Sigmoid colon (tissue), 4 donors: Measurements from ENCODE around the gene PRKAA1.
"Not testable (repeated sequence)": the region's sequence is repeated elsewhere in the genome, so short reads cannot be mapped to it uniquely, and the experiment has no call there.

Source experiments
- EP300 ChIP-seq, 4 donors: sonication (generic); formaldehyde crosslinking; IDR thresholded peaks; one replicate each; pipeline ENCODE4 v1.6.1; 2017; ENCODE audit warnings: antibody characterized with exemption in 4 of 4
- POLR2A ChIP-seq, 2 donors: fragments of 450-650 bp; IDR thresholded peaks; one replicate each; pipeline ENCODE4 v1.6.1; 2016; ENCODE audit warnings: antibody characterized with exemption in 2 of 2, mild to moderate bottlenecking in 2 of 2, moderate library complexity in 2 of 2
- POLR2AphosphoS5 ChIP-seq, 4 donors: sonication (generic); formaldehyde crosslinking; IDR thresholded peaks; one replicate each; pipeline ENCODE4 v1.6.1; 2017; ENCODE audit warnings: antibody characterized with exemption in 4 of 4
- TF ChIP-seq, protein P1 (sequence below), 4 experiments: fragments of 450-650 bp in 3 of 4; fragments of 200-600 bp in 1 of 4; IDR thresholded peaks; one replicate each; pipeline ENCODE4 v1.5.1; 2016 to 2019; ENCODE audit warnings: antibody characterized with exemption in 4 of 4, mild to moderate bottlenecking in 3 of 4, moderate library complexity in 2 of 4

DNA sequence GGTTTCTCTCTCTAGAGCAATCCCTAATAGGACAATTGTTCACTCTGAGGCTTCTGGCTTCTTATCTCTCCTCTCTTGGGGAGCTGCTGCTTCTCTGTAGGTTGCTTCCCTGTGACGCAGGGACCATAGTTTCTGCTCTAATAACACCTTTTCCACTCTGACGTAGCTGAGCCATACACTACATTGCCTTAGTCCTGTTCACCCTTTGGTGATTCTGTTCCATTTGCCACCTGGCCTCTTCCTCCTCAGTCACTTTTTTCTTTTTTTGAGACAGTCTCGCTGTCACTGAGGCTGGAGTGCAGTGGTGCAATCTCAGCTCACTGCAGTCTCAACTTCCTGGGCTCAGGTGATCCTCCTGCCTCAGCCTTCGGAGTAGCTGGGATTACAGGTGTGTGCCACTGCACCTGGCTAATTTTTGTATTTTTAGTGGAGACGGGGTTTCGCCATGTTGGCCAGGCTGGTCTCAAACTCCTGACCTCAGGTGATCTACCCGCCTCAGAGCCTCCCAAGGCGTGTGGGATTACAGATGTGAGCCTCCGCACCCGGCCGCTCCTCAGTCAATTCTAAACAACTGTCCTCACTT lies 27.4 kb upstream of the PRKAA1 start:
- TF ChIP-seq, protein P1, sequence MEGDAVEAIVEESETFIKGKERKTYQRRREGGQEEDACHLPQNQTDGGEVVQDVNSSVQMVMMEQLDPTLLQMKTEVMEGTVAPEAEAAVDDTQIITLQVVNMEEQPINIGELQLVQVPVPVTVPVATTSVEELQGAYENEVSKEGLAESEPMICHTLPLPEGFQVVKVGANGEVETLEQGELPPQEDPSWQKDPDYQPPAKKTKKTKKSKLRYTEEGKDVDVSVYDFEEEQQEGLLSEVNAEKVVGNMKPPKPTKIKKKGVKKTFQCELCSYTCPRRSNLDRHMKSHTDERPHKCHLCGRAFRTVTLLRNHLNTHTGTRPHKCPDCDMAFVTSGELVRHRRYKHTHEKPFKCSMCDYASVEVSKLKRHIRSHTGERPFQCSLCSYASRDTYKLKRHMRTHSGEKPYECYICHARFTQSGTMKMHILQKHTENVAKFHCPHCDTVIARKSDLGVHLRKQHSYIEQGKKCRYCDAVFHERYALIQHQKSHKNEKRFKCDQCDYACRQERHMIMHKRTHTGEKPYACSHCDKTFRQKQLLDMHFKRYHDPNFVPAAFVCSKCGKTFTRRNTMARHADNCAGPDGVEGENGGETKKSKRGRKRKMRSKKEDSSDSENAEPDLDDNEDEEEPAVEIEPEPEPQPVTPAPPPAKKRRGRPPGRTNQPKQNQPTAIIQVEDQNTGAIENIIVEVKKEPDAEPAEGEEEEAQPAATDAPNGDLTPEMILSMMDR (IDR thresholded peaks at IDR 0.05), result not testable (repeated sequence)
- not testable (repeated sequence) for TF ChIP-seq POLR2AphosphoS5, EP300, POLR2A (IDR thresholded peaks at IDR 0.05)
